ENCODE results near the gene MDFI.

DNA sequence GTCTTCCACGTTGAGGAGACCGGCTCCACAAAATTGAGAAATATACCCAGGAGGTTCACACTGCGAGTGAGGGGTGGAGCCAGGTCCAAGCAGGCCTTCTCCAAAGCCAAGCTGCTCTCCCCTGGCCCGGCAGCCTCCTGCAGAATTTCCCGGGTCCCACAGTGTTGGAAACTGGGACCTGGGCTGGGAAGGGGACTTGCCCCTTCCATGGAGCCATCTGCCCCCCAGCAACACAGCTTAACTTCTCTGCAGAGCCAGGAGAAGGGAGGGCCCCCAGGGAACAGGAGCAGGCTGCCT lies 35.4 kb downstream of the MDFI start:
- TF ChIP-seq, protein P1, sequence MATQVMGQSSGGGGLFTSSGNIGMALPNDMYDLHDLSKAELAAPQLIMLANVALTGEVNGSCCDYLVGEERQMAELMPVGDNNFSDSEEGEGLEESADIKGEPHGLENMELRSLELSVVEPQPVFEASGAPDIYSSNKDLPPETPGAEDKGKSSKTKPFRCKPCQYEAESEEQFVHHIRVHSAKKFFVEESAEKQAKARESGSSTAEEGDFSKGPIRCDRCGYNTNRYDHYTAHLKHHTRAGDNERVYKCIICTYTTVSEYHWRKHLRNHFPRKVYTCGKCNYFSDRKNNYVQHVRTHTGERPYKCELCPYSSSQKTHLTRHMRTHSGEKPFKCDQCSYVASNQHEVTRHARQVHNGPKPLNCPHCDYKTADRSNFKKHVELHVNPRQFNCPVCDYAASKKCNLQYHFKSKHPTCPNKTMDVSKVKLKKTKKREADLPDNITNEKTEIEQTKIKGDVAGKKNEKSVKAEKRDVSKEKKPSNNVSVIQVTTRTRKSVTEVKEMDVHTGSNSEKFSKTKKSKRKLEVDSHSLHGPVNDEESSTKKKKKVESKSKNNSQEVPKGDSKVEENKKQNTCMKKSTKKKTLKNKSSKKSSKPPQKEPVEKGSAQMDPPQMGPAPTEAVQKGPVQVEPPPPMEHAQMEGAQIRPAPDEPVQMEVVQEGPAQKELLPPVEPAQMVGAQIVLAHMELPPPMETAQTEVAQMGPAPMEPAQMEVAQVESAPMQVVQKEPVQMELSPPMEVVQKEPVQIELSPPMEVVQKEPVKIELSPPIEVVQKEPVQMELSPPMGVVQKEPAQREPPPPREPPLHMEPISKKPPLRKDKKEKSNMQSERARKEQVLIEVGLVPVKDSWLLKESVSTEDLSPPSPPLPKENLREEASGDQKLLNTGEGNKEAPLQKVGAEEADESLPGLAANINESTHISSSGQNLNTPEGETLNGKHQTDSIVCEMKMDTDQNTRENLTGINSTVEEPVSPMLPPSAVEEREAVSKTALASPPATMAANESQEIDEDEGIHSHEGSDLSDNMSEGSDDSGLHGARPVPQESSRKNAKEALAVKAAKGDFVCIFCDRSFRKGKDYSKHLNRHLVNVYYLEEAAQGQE (IDR thresholded peaks at IDR 0.05; ENCODE audit: insufficient read depth in 1 of 2, low read depth in 2 of 2, low read length in 2 of 2) = no peak
- no peak for TF ChIP-seq SIN3A (IDR thresholded peaks at IDR 0.05; ENCODE audit: borderline replicate concordance, insufficient read depth, low read length)
